ENCODE data around the gene ATG9B.

The ATG9B gene

GRCh38 chr7:150982351-150982750, 41.9 kb downstream of the ATG9B start:
- peaks cover 9% of the 10 kb centered on the region for H3K4me1 Mint-ChIP-seq (ENCODE audit: low read depth)
- no peaks in the 10 kb centered on the region for H3K36me3 Mint-ChIP-seq (ENCODE audit: low read depth)
- peaks cover 76% of the 10 kb centered on the region for H3K27me3 Mint-ChIP-seq (ENCODE audit: low read depth)

GRCh38 chr7:150981644-150982043, 42.6 kb downstream of the ATG9B start:
- Mint-ChIP-seq H3K36me3 (ENCODE audit: low read depth) (peaks cover 3% of the 10 kb centered on the region), H3K27ac (no peak overlapping the region), H3K9me3 (no peaks in the 10 kb centered on the region), H3K27me3 (ENCODE audit: low read depth) (peaks cover 83% of the 10 kb centered on the region), H3K4me1 (ENCODE audit: low read depth) (peaks cover 15% of the 10 kb centered on the region), H3K4me3 (no peak overlapping the region)

More at GRCh38 chr7:150982351-150982750, 41.9 kb downstream of the ATG9B start:
- Mint-ChIP-seq H3K4me3 (no peak overlapping the region), H3K27ac (no peak overlapping the region), H3K9me3 (no peaks in the 10 kb centered on the region)

- Mint-ChIP-seq H3K27me3 (ENCODE audit: low read depth) (peaks cover 86% of the 10 kb centered on the region), H3K4me1 (ENCODE audit: low read depth) (peaks cover 14% of the 10 kb centered on the region), H3K4me3 (peak overlapping the region; percentile 14), H3K27ac (no peak overlapping the region), H3K9me3 (no peaks in the 10 kb centered on the region), H3K36me3 (ENCODE audit: low read depth) (peaks cover 3% of the 10 kb centered on the region)
Observed at GRCh38 chr7:150980663-150981062, 43.6 kb downstream of the ATG9B start.

GRCh38 chr7:150979713-150980390, 44.4 kb downstream of the ATG9B start:
- Mint-ChIP-seq H3K27me3 (ENCODE audit: low read depth) (peaks cover 85% of the 10 kb centered on the region), H3K36me3 (ENCODE audit: low read depth) (peaks cover 5% of the 10 kb centered on the region), H3K9me3 (no peaks in the 10 kb centered on the region), H3K4me1 (ENCODE audit: low read depth) (peaks cover 18% of the 10 kb centered on the region), H3K4me3 (no peak overlapping the region), H3K27ac (no peak overlapping the region)

GRCh38 chr7:150978126-150978789, 46.0 kb downstream of the ATG9B start, which contains the start of gene KCNH2:
Gene KCNH2 (minus strand): TSS chr7:150978321. CDS start chr7:150977913, 408 bp downstream.
- H3K4me1 Mint-ChIP-seq (ENCODE audit: low read depth): peaks cover 24% of the 10 kb centered on the region
- peak within 1 kb of the TSS; percentile 84 for H3K4me3 Mint-ChIP-seq
- peaks cover 69% of the 10 kb centered on the region for H3K27me3 Mint-ChIP-seq (ENCODE audit: low read depth)
- peak within 1 kb of the TSS; percentile 73 for H3K27ac Mint-ChIP-seq
- H3K9me3 Mint-ChIP-seq: no peaks in the 10 kb centered on the region
- peaks cover 5% of the 10 kb centered on the region for H3K36me3 Mint-ChIP-seq (ENCODE audit: low read depth)

- H3K9me3 Mint-ChIP-seq: no peaks in the 10 kb centered on the region
- H3K27me3 Mint-ChIP-seq (ENCODE audit: low read depth): peaks cover 62% of the 10 kb centered on the region
- H3K27ac Mint-ChIP-seq: peak overlapping the region; percentile 52
- H3K4me1 Mint-ChIP-seq (ENCODE audit: low read depth): peaks cover 26% of the 10 kb centered on the region
- H3K36me3 Mint-ChIP-seq (ENCODE audit: low read depth): peaks cover 5% of the 10 kb centered on the region
- peak overlapping the region; percentile 84 for H3K4me3 Mint-ChIP-seq
Observed at GRCh38 chr7:150977382-150978125, 46.7 kb downstream of the ATG9B start.

GRCh38 chr7:150976529-150977381, 47.5 kb downstream of the ATG9B start:
- Mint-ChIP-seq H3K4me1 (ENCODE audit: low read depth) (peaks cover 26% of the 10 kb centered on the region), H3K27me3 (ENCODE audit: low read depth) (peaks cover 55% of the 10 kb centered on the region), H3K9me3 (no peaks in the 10 kb centered on the region), H3K4me3 (peak overlapping the region; percentile 84), H3K27ac (no peak overlapping the region), H3K36me3 (ENCODE audit: low read depth) (peaks cover 5% of the 10 kb centered on the region)

GRCh38 chr7:150975536-150976319, 48.6 kb downstream of the ATG9B start:
- peaks cover 5% of the 10 kb centered on the region for H3K36me3 Mint-ChIP-seq (ENCODE audit: low read depth)
- H3K9me3 Mint-ChIP-seq: no peaks in the 10 kb centered on the region
- peak overlapping the region; percentile 57 for H3K27ac Mint-ChIP-seq
- peaks cover 26% of the 10 kb centered on the region for H3K4me1 Mint-ChIP-seq (ENCODE audit: low read depth)
- H3K27me3 Mint-ChIP-seq (ENCODE audit: low read depth): peaks cover 48% of the 10 kb centered on the region
- peak overlapping the region; percentile 73 for H3K4me3 Mint-ChIP-seq

- H3K27me3 Mint-ChIP-seq (ENCODE audit: low read depth): peaks cover 38% of the 10 kb centered on the region
- H3K4me1 Mint-ChIP-seq (ENCODE audit: low read depth): peaks cover 26% of the 10 kb centered on the region
- H3K27ac Mint-ChIP-seq: peak overlapping the region; percentile 59
- H3K36me3 Mint-ChIP-seq (ENCODE audit: low read depth): peaks cover 5% of the 10 kb centered on the region
- H3K9me3 Mint-ChIP-seq: no peaks in the 10 kb centered on the region
- peak overlapping the region; percentile 79 for H3K4me3 Mint-ChIP-seq
Observed at GRCh38 chr7:150974468-150975391, 49.6 kb downstream of the ATG9B start.

GRCh38 chr7:150973571-150974451, 50.5 kb downstream of the ATG9B start:
- H3K27ac Mint-ChIP-seq: peak overlapping the region; percentile 59
- H3K27me3 Mint-ChIP-seq (ENCODE audit: low read depth): peaks cover 31% of the 10 kb centered on the region
- peaks cover 5% of the 10 kb centered on the region for H3K36me3 Mint-ChIP-seq (ENCODE audit: low read depth)
- H3K4me3 Mint-ChIP-seq: peak overlapping the region; percentile 59
- H3K4me1 Mint-ChIP-seq (ENCODE audit: low read depth): peaks cover 25% of the 10 kb centered on the region
- no peaks in the 10 kb centered on the region for H3K9me3 Mint-ChIP-seq

- Mint-ChIP-seq H3K36me3 (ENCODE audit: low read depth) (peaks cover 5% of the 10 kb centered on the region), H3K27ac (no peak overlapping the region), H3K4me3 (no peak overlapping the region), H3K4me1 (ENCODE audit: low read depth) (peaks cover 23% of the 10 kb centered on the region), H3K9me3 (no peaks in the 10 kb centered on the region), H3K27me3 (ENCODE audit: low read depth) (peaks cover 29% of the 10 kb centered on the region)
Observed at GRCh38 chr7:150972741-150973140, 51.6 kb downstream of the ATG9B start.

- H3K4me1 Mint-ChIP-seq (ENCODE audit: low read depth): peaks cover 19% of the 10 kb centered on the region
- peaks cover 30% of the 10 kb centered on the region for H3K27me3 Mint-ChIP-seq (ENCODE audit: low read depth)
Observed at GRCh38 chr7:150972023-150972468, 52.2 kb downstream of the ATG9B start.

More at GRCh38 chr7:150972023-150972468, 52.2 kb downstream of the ATG9B start:
- no peak overlapping the region for H3K27ac Mint-ChIP-seq
- peaks cover 5% of the 10 kb centered on the region for H3K36me3 Mint-ChIP-seq (ENCODE audit: low read depth)
- no peak overlapping the region for H3K4me3 Mint-ChIP-seq
- no peaks in the 10 kb centered on the region for H3K9me3 Mint-ChIP-seq

Data from T-helper 1 cell treated with Interleukin-12 subunit alpha and Interleukin-12 subunit beta and Interleukin-4 antibody, amounts not matched to agents 30 μg/mL and 1 μg/mL, for 36 hours (primary cell).